Measurements from ENCODE around the gene PTOV1.

Gene PTOV1

GRCh38 chr19:49859682-49860335, 8.8 kb downstream of the PTOV1 start:
- DNase-seq (ENCODE audit: low spot score) = no peak

DNA sequence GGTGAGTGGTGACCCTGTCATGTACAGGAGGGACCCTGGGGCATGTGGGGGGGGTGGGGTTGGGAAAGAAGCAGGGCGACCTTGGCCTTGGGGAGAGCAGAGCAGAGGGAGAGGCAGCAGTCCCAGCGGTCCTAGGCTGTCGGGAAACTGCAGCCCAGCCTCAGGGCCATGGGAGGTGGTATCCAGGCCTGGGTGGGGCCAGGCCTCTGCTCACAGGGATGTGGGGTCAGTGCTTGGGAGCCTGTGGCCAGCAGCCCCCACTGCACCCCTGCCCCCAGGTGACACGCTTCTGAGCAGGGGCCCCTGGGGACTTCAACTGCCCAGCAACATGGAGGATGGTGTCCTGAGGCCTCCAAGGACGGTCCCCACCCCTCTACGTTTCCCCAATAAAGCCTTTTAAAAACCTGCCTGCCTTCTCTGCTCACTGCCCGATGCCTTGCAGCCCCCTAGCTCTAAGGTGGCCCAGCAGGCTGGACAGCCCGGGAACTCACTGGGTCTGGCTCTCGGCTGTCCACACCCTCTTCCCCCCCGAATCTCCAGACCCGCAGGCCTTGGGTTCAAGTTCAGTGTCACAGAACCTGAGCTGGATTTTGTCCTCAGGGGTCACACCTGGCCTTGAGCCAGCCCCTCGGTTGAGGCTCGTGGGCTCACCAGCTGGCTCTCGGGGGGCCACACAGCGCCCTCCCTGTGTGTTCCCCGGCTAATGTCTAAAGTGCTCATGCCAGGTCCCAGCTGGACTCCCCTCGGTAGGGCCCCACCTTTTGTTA, 9.6 kb downstream of the PTOV1 start:
- no peak for DNase-seq (ENCODE audit: low spot score)

DNA sequence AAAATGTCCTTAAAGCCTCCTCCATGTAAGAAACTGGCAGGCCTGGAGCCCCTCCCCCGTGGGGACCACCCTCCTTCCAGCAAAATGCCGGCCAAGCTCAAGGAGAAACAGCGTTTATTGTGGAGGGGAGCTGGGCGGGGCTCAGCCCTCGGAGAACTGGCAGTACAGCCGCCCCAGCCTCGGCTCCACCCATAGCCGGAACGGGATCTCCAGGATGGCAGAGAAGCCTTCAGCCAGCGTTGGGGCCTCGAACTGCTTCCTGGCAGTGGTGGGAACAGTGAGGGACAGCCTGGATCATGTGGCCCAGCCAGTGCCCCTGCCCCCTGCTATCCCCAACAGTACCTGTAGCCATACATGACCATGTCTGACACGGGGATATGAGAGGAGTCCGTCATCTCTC, 10.1 kb downstream of the PTOV1 start:
- no peak for DNase-seq (ENCODE audit: low spot score)

GRCh38 chr19:49861541-49862378, 10.8 kb downstream of the PTOV1 start:
- no peak for DNase-seq (ENCODE audit: low spot score)

GRCh38 chr19:49862391-49863253, 11.7 kb downstream of the PTOV1 start:
- no peak for DNase-seq (ENCODE audit: low spot score)

- no peak for DNase-seq (ENCODE audit: low spot score)
Measured at GRCh38 chr19:49863254-49863934, 12.4 kb downstream of the PTOV1 start.

GRCh38 chr19:49863935-49864320, 13.0 kb downstream of the PTOV1 start:
- no peak for DNase-seq (ENCODE audit: low spot score)

DNA sequence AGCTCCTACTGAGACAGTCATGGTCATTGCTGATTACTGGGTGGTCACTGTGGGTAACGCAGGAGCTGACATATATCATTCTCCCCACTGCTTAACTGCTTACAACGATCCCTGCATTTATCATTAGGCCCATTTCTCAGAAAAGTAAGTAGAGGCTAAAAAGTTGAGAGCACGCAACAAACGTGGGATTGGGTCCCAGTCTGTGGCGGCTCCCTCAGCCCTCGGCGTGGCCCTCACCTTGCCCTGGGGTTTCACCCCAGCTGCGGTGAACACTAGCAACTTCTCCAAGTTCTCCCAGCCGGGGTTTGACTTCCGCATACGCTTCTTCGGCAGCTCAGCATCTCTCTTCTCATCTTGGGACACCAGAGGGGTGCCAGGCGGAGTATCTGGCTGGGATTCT, 13.9 kb downstream of the PTOV1 start:
- no peak for DNase-seq (ENCODE audit: low spot score)

DNA sequence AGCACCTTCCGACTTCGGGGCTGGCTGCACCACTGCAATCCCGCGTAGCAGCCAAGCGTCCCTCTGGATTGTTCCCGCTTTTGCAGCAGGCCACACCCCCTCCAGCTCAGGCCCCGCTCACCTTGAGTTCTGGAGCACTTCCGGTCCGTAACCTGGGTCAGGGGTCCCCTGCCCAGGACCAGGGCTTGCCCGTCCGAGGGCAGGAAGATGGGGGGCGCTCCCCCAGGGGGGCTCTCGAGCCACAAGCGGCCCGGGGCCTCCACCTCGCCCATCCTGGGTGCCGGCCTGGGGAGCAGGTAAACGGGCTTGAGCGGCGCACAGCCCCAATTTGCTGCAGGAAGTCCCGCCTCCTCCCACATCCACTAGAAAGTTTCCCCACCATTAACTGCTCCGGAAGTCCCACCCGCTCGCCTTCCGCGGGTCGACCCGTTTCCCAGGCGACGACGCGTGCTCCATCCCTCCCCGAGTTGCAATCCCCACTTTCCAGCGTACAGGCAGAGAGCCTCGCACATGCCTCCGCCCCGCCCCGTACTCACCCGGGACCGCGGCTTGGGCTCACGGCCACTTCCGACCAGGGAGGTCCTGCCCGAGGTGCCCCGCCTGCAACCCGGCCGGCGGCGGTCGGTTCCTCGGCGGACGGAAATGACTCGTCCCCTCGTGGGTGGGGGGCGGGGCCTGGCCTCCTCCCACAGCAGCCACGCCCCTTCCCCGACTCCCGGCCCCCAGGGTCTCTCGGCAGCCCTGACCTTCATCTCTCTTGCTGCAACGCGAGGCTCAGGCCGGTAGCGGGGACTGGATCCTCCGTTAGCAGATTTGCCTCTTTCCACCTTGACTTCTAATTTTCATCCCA, 16.2 kb downstream of the PTOV1 start, which contains the start of gene PNKP:
PNKP (minus strand) TSS at position 644 of the 850 bp plus-strand sequence; CDS start at position 272, 372 bp downstream.
- peak; percentile 97 for DNase-seq (ENCODE audit: low spot score)

GRCh38 chr19:49869009-49869483, 18.1 kb downstream of the PTOV1 start:
- DNase-seq (ENCODE audit: low spot score) = no peak

GRCh38 chr19:49869484-49870308, 18.7 kb downstream of the PTOV1 start:
- peak; percentile 100 for DNase-seq (ENCODE audit: low spot score)

DNA sequence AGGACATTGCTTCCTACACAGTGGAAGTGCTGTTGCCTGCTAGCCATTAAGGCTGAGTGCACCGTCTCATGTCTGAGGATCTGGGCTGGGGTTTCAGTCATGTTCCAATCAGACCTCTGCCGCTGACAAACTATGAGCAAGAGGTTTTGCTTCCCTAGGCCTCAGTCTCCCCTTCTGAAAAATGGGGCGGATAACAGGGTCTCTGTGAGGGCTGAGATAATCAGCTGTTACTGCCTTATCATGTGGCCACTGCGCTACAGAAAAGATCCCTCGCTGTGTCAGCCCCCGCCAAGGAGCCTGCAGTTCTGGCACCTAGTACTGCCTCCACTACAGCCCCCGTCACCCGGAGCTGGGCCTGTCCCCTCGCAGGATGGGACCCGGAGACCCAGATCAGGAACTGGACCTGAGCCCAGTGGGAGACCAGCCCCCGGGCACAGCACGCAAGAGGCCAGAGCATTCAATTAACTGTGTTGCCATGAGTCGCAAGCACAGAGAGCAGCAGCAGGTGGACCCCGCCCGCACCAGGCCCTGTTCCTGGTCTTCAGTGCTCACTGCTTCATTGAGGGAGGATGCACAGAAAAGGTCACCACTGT, 19.4 kb downstream of the PTOV1 start:
- DNase-seq (ENCODE audit: low spot score) = no peak

GRCh38 chr19:49871349-49871985, 20.5 kb downstream of the PTOV1 start:
- no peak for DNase-seq (ENCODE audit: low spot score)

GRCh38 chr19:49872245-49873128, 21.5 kb downstream of the PTOV1 start:
- no peak for DNase-seq (ENCODE audit: low spot score)

- no peak for DNase-seq (ENCODE audit: low spot score)
Measured at GRCh38 chr19:49873129-49873521, 22.2 kb downstream of the PTOV1 start.

DNA sequence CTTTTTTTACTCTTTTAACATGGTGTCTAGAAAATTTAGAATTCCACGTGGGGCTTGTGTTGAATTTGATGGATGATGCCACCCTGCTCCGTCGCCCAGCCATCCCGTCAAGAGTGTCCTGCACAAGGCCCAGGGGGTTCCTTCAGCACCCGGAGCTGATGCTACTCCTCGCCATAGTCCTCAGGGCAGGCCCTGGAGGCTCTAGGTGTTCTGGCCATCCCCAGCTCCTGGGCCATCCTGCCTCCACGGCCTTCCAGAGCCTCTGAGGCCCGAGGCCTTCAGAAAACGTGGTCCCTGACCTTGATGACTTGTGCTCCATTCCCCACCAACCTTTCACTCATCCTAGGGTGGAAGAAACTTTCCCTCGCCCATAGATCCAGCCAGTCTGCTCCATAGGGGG, 22.9 kb downstream of the PTOV1 start:
- DNase-seq (ENCODE audit: low spot score) = no peak

GRCh38 chr19:49874503-49875157, 23.7 kb downstream of the PTOV1 start:
- DNase-seq (ENCODE audit: low spot score) = no peak
